GM10266 (cell line): ENCODE data around the gene TOPORS.

Source experiments
- DNase-seq: peaks from one replicate; pipeline ENCODE4 v3.0.0; 2012; ENCODE audit errors: extremely low spot score
- CTCF ChIP-seq: IDR thresholded peaks from 2 replicates; pipeline ENCODE4 v1.5.1; 2012; ENCODE audit warnings: mild to moderate bottlenecking, low read depth; ENCODE audit not compliant: control insufficient read depth, insufficient read depth; ENCODE audit errors: missing control alignments

The TOPORS gene

DNA sequence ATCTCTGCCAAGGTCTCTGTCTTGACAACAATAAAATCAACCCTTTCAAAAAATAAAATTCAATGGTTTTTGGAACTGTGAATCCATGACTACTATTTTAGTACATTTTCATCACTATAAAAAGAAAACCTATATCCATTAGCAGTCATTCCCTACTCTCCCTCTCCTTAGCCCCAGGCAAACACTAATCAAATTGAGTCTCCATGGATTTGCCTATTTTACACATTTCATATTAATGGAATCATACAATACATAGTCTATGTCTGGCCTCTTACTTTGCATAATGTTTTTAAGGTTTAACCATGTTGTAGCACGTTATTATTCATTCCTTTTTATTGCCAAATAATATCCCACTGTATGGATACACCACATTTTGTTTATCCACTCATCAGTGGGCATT, 50.5 kb downstream of the TOPORS start:
- DNase-seq, result no peak
- no peak for TF ChIP-seq CTCF

DNA sequence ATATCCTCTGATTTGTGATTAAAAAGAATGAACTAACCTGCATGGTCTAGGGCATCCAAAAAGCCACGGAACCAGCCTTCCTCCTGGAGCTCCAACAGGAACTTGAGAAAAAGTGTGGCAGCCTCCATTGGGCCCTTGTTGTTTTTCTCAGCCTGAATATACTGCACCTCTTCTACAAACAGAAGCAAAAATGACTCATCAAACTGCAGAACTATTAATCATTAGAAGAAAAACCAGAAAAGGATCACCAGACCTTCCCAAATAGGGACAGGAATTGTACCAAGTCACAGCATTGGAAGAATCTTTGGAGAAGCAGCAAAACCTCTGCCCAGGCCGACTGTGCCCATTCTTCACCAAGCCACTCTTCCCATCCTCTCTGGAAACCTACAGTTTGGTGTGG, 51.6 kb downstream of the TOPORS start:
- DNase-seq, result no peak
- TF ChIP-seq CTCF, result no peak

DNA sequence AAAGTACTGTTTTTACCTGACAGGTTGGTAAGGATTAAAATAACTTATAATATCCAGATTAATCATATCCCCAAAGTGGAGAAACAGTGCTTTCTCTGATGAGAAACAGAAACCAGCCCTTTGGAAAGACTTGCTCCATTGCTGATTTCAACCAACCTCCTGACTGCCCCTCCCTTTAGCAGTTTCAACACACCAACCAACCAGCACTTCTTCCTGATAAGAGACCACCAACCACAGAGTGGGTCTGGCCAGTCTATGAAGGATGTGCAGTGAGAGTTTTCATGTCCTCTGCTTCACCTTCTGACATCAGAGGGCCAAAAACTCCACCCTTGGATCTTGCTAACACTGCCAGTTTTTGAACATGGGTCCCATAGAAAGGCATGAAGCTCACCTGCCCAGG, 54.5 kb downstream of the TOPORS start:
- no peak for TF ChIP-seq CTCF
- no peak for DNase-seq

GRCh38 chr9:32490601-32491000, 61.8 kb downstream of the TOPORS start:
- DNase-seq, result no peak
- no peak for TF ChIP-seq CTCF
